Liver (tissue), 9 donors: ENCODE data around the gene DNM3. TPM values are rescaled to one million over a fixed set of nuclear protein-coding genes. Genes with fewer than 3 reads are reported as not detected.

Experiments used
- DNase-seq: peaks from one replicate; pipeline ENCODE4 v3.0.0-alpha.2; 2017; ENCODE audit warnings: low spot score
- H3K27ac ChIP-seq, 2 donors: one replicate each; pipeline ENCODE4 v1.7.0; 2013; ENCODE audit warnings: inconsistent platforms in 2 of 2, low read length in 2 of 2, control low read depth in 1 of 2, low read depth in 1 of 2, mild to moderate bottlenecking in 1 of 2
- H3K27me3 ChIP-seq, 4 donors: one replicate each; pipeline versions ENCODE4 v1.6.1 to v1.7.0; 2013; ENCODE audit warnings: low read length in 3 of 4, inconsistent platforms in 1 of 4, mild to moderate bottlenecking in 1 of 4, moderate library complexity in 1 of 4; ENCODE audit not compliant: control insufficient read depth in 4 of 4, insufficient read depth in 4 of 4
- H3K36me3 ChIP-seq, 4 donors: one replicate each; pipeline versions ENCODE4 v1.6.1 to v1.7.0; 2013; ENCODE audit warnings: low read length in 3 of 4, mild to moderate bottlenecking in 3 of 4, low read depth in 1 of 4, moderate library complexity in 1 of 4; ENCODE audit not compliant: control insufficient read depth in 4 of 4, insufficient read depth in 3 of 4
- H3K4me1 ChIP-seq, 4 donors: one replicate each; pipeline versions ENCODE4 v1.6.1 to v1.7.0; 2013; ENCODE audit warnings: low read length in 3 of 4, mild to moderate bottlenecking in 3 of 4, moderate library complexity in 1 of 4; ENCODE audit not compliant: control insufficient read depth in 4 of 4, insufficient read depth in 4 of 4
- H3K4me3 ChIP-seq, 3 donors: one replicate each; pipeline versions ENCODE4 v1.6.1 to v1.7.0; 2013; ENCODE audit warnings: low read length in 3 of 3, control low read depth in 1 of 3, low read depth in 1 of 3, mild to moderate bottlenecking in 1 of 3
- H3K9ac ChIP-seq, 2 donors: one replicate each; pipeline ENCODE4 v1.7.0; 2013; ENCODE audit warnings: low read length in 2 of 2, mild to moderate bottlenecking in 2 of 2, moderate library complexity in 2 of 2, control low read depth in 1 of 2, low read depth in 1 of 2
- H3K9me3 ChIP-seq, 4 donors: one replicate each; pipeline versions ENCODE4 v1.6.1 to v1.7.0; 2013; ENCODE audit warnings: low read length in 3 of 4; ENCODE audit not compliant: control insufficient read depth in 4 of 4
- ATF3 ChIP-seq: IDR thresholded peaks from 2 replicates; pipeline ENCODE4 v1.6.1; 2016; ENCODE audit warnings: antibody characterized with exemption
- CTCF ChIP-seq: fragments of 150-350 bp; IDR thresholded peaks from 2 replicates; pipeline ENCODE4 v1.5.1; 2017; ENCODE audit warnings: improper control_type of control experiment, low read depth, low read length; ENCODE audit not compliant: missing input control
- EGR1 ChIP-seq, 2 donors: IDR thresholded peaks; 2 replicates each; pipeline ENCODE4 v1.6.1; 2016 to 2018; ENCODE audit warnings: antibody characterized with exemption in 2 of 2, low read depth in 2 of 2
- HNF4A ChIP-seq, 2 donors: conservative IDR thresholded peaks; 2 replicates each; pipeline ENCODE4 v1.6.1; 2016; ENCODE audit warnings: antibody characterized with exemption in 2 of 2, mild to moderate bottlenecking in 2 of 2
- HNF4G ChIP-seq: IDR thresholded peaks from 2 replicates; pipeline ENCODE4 v1.6.1; 2016; ENCODE audit warnings: antibody characterized with exemption
- JUND ChIP-seq, 2 donors: IDR thresholded peaks; 2 replicates each; pipeline ENCODE4 v1.6.1; 2016; ENCODE audit warnings: antibody characterized with exemption in 2 of 2
- MAX ChIP-seq: IDR thresholded peaks from 2 replicates; pipeline ENCODE4 v1.6.1; 2016; ENCODE audit warnings: antibody characterized with exemption
- NR2F2 ChIP-seq: IDR thresholded peaks from 2 replicates; pipeline ENCODE4 v1.6.1; 2016; ENCODE audit warnings: antibody characterized with exemption
- RAD21 ChIP-seq, 2 donors: IDR thresholded peaks; 2 replicates each; pipeline ENCODE4 v1.6.1; 2016; ENCODE audit warnings: antibody characterized with exemption in 2 of 2, mild to moderate bottlenecking in 2 of 2
- RXRA ChIP-seq, 2 donors: IDR thresholded peaks; 2 replicates each; pipeline ENCODE4 v1.6.1; 2017 to 2018; ENCODE audit warnings: antibody characterized with exemption in 2 of 2, mild to moderate bottlenecking in 1 of 2
- SP1 ChIP-seq: IDR thresholded peaks from 2 replicates; pipeline ENCODE4 v1.6.1; 2018; ENCODE audit warnings: antibody characterized with exemption, mild to moderate bottlenecking
- TAF1 ChIP-seq: conservative IDR thresholded peaks from 2 replicates; pipeline ENCODE4 v1.6.1; 2016; ENCODE audit warnings: antibody characterized with exemption, mild to moderate bottlenecking
- YY1 ChIP-seq: IDR thresholded peaks from 2 replicates; pipeline ENCODE4 v1.6.1; 2016; ENCODE audit warnings: antibody characterized with exemption, mild to moderate bottlenecking
- ZBTB33 ChIP-seq: IDR thresholded peaks from 2 replicates; pipeline ENCODE4 v1.6.1; 2016; ENCODE audit warnings: antibody characterized with exemption
- WGBS: extraction: QIAGEN DNeasy Blood & Tissue Kit; methylation state at CpG from one replicate; pipeline ENCODE4 v1.1.7; 2013; 5-methylcytosine and 5-hydroxymethylcytosine counted together
- polyA plus RNA-seq, 2 donors: library from polyadenylated mRNA; stranded (reverse) in 1 of 2; unstranded in 1 of 2; fragments of 200-250 nt in 1 of 2; fragments of >200 nt in 1 of 2; fragmentation: Nextera tagmentation in 1 of 2; extraction: Ambion mirVana in 1 of 2; gene quantifications; one replicate each; pipeline versions ENCODE4 v1.2.1 to v1.2.3, GENCODE V29; 2013 to 2015
- total RNA-seq, 2 donors: library from RNA; depleted of rRNA; stranded (reverse); fragments of >200 nt; gene quantifications; one replicate each; pipeline ENCODE4 v1.2.3, GENCODE V29; 2014
- TF ChIP-seq, protein P1 (sequence below): IDR thresholded peaks from 2 replicates; pipeline ENCODE4 v1.6.1; 2016; ENCODE audit warnings: antibody characterized with exemption, mild to moderate bottlenecking
- donor health status: healthy.
- donor health status: healthy.
- donor health status: healthy.
- donor health status: healthy.
- donor health status: healthy.

DNM3 gene
- total and polyA plus RNA-seq, 4 donors: 0.08 to 3.2 (median 1.0) TPM

DNA sequence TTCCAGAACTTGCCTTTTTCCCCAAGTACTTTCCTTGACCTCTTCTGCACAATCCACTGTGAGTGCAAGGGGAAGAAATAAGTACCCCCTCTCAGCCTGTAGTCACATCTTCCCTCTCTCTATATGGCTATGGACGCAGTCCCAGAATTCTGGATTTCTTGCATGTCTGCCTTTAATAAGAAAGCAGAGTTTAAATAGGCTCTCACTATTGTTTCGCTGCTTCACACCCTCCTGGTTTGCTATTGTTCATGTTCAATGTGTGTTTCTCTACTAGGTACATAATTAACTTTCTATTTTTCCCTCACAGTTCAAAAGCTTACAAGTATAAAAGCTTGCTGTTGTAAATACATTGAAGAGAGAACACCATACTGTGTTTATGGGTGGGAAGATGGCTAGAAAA lies 397.7 kb downstream of the DNM3 start:
- Histone ChIP-seq H3K36me3 (no peaks in the 10 kb centered on the region), H3K9me3 (no peaks in the 10 kb centered on the region), H3K4me3 (no peak overlapping the region), H3K27ac (no peak overlapping the region), H3K9ac (no peak overlapping the region), H3K4me1 (no peaks in the 10 kb centered on the region), H3K27me3 (no peaks in the 10 kb centered on the region)
- TF ChIP-seq JUND (IDR thresholded peaks at IDR 0.05) (no peak), ATF3 (no peak), YY1 (no peak), NR2F2 (no peak), HNF4A (conservative IDR thresholded peaks at IDR 0.05) (no peak), ZBTB33 (no peak)
- TF ChIP-seq, protein P1, sequence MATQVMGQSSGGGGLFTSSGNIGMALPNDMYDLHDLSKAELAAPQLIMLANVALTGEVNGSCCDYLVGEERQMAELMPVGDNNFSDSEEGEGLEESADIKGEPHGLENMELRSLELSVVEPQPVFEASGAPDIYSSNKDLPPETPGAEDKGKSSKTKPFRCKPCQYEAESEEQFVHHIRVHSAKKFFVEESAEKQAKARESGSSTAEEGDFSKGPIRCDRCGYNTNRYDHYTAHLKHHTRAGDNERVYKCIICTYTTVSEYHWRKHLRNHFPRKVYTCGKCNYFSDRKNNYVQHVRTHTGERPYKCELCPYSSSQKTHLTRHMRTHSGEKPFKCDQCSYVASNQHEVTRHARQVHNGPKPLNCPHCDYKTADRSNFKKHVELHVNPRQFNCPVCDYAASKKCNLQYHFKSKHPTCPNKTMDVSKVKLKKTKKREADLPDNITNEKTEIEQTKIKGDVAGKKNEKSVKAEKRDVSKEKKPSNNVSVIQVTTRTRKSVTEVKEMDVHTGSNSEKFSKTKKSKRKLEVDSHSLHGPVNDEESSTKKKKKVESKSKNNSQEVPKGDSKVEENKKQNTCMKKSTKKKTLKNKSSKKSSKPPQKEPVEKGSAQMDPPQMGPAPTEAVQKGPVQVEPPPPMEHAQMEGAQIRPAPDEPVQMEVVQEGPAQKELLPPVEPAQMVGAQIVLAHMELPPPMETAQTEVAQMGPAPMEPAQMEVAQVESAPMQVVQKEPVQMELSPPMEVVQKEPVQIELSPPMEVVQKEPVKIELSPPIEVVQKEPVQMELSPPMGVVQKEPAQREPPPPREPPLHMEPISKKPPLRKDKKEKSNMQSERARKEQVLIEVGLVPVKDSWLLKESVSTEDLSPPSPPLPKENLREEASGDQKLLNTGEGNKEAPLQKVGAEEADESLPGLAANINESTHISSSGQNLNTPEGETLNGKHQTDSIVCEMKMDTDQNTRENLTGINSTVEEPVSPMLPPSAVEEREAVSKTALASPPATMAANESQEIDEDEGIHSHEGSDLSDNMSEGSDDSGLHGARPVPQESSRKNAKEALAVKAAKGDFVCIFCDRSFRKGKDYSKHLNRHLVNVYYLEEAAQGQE: no peak
- no peak for DNase-seq
- WGBS: 91% methylated on average over 2 of the region's 2 CpGs

- no peak for DNase-seq
- H3K27me3 ChIP-seq: no peaks in the 10 kb centered on the region
- no peaks in the 10 kb centered on the region for H3K9me3 ChIP-seq
- no peak overlapping the region for H3K9ac ChIP-seq
- no peaks in the 10 kb centered on the region for H3K36me3 ChIP-seq
- H3K4me3 ChIP-seq: no peak overlapping the region
- WGBS: 85% methylated on average over 2 of the region's 2 CpGs
- TF ChIP-seq JUND (IDR thresholded peaks at IDR 0.05): no peak
- TF ChIP-seq SP1: no peak
- no peak for TF ChIP-seq MAX
- no peak for TF ChIP-seq NR2F2
- no peak for TF ChIP-seq ATF3
- no peak for TF ChIP-seq HNF4A (conservative IDR thresholded peaks at IDR 0.05)
- TF ChIP-seq CTCF: no peak
- TF ChIP-seq, protein P1: no peak
- TF ChIP-seq ZBTB33: no peak
- TF ChIP-seq RXRA (IDR thresholded peaks at IDR 0.05): no peak
- no peak for TF ChIP-seq RAD21 (IDR thresholded peaks at IDR 0.05)
- TF ChIP-seq TAF1: no peak
- no peak for TF ChIP-seq EGR1 (IDR thresholded peaks at IDR 0.05; ENCODE audit: low read depth in 2 of 2)
- TF ChIP-seq YY1: no peak
- TF ChIP-seq HNF4G: no peak
- no peak overlapping the region for H3K27ac ChIP-seq
- no peaks in the 10 kb centered on the region for H3K4me1 ChIP-seq
These were observed 398.6 kb downstream of the DNM3 start for GRCh38 chr1:172239901-172240300.
